Activated CD8-positive, alpha-beta memory T cell treated with anti-CD3 and anti-CD28 coated beads for 48 hours (primary cell): Measurements from ENCODE around the gene CFAP54.

Experiments
- DNase-seq, 3 experiments: peaks; one replicate each; pipeline ENCODE4 v3.0.0-alpha.2; 2020; ENCODE audit warnings: low read depth in 2 of 3, low spot score in 2 of 3

The CFAP54 gene

DNA sequence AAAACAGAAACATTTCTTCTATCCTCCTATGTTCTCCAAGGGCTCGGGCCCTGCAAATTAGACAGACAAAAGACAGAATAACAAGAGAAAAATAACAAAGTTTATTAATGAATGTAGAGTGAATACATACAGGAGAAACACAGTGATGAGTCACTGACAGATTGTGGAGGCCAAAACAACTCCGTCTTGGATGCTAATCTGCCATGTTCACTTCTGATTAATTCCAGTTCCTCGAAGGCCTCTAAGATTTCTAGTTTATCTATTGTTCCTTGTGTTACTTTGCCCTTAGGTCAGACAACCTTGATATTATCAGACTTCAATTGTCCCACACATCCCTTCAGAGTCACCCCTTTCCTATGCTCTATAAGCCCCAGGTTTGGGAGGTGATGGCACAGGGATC, 390.8 kb downstream of the CFAP54 start:
- DNase-seq, result no peak

DNA sequence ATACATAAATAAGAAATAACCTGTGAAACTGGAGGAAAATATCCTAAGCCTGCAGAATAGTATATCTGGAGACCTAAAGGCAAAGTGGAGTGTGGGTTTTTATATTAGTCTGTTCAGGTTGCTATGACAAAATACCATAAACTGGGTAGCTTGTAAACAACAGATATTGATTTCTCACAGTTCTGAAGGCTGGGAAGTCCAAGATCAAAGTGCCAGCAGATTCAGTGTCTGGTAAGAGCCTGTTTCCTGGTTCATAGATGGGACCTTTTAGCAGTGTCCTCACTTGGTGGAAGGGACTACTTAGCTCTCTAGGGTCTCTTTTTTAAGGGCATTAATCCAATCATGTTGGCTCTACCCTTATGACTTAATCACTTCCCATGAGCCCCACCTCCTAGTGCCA, 392.2 kb downstream of the CFAP54 start:
- DNase-seq, result no peak

DNA sequence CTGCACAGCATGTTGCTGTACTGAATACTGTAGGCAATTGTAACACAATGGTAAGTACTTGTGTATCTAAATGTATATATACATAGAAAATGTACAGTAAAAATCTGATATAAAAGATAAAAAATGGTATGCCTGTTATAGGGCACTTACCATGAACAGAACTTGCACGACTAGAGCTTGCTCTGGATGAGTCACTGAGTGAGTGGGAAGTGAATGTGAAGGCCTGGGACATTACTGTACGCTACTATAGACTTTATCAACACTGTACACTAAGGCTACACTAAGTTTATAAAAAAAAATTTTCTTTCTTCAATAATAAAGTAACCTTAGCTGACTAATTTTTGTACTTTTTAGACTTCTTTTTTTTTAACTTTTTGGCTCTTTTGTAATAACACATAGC, 393.5 kb downstream of the CFAP54 start:
- no peak for DNase-seq

DNA sequence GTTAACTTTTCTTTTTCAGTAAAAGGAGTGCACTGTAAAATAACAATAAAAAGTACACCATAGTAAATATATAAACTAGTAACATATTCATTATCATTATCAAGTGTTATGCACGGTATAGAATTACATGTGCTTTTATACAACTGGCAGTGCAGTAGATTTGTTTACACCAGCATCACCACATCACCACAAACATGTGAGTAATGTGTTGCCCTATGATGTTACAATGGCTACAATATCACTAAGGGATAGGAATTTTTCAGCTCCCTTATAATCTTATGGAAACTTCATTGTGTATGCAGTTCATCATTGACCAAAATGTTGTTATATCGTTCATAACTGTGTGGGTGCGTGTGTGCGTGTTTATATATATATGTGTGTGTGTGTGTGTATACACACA, 394.2 kb downstream of the CFAP54 start:
- DNase-seq, result no peak

DNA sequence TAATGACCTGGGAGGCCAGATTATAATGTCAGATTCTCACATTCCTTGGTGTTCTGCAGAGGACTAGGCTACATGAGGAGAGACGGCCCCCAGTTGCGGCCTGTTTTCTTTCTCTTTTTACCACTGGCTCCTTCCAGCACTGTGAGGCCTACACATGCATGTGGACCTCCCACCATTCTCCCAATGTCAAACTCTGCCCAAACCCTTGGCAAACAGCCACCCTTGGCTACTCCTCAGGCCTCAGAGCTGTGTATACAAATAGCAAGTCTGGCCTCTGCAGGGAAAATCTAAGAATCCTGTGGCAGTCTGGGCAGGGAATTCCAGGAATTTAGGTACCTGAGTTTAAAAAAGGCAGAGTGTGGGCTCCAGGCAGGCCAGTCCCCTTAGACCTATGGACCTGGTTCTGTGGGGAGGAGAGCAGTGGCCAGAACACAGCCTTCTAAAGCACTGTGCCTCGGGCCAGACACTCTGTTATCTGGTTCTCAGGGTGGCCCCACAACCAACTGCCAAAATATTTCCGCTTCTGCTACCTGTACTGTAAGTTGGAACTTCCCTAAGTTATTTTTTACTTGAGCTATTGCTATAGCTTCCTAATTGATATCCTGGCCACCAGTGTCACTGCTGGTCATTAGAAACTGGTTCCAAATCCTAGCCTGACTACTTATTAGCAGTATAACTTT, 397.8 kb downstream of the CFAP54 start:
- DNase-seq, result no peak

DNA sequence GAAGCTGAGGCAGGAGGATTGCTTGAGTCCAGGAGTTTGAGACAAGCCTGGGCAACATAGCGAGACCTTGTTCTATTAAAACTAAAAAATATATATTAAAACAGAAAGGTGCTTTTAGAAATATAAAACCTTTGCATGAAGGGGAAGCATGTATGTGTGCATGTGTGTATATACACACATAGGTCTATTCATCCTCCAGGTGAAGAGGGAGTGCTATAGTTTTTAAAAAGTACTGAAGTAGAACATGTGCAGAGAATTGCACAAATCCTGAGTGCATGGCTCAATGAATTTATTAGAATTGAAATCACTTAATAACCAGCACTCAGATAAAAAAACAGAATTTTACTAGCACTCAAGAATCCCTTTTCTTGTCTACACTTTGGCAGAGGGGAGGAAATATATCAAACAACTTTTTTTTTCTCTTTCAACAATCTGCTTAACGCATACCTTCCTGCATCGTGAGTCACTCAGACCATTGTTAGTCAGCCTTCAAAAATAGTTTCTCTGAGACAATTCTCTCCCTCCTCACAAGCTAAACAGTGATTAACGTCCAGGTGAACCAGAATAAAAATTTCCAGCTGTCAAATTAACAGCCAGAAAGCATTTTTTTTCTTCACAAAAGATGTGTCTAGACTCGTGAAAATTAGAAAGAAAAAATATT, 400.0 kb downstream of the CFAP54 start:
- DNase-seq, result no peak

DNA sequence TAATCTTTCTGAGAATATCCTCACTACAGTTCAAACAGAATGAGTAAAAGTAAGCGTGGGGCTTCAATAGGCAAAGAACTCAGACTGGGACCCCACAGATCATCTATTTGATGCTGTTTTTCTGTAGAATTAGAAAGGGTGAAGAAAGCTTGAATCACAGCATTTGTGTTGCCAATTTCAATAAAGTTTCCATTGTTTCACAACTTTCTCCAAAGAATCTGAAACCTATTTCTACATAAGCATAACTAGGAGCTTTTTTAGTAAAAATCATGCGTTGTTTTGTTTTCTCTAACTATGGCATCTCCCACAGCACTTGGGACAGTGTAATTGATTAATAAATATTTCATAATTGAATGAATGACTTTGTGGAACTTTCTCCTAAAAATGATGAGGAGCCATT, 401.0 kb downstream of the CFAP54 start:
- no peak for DNase-seq

DNA sequence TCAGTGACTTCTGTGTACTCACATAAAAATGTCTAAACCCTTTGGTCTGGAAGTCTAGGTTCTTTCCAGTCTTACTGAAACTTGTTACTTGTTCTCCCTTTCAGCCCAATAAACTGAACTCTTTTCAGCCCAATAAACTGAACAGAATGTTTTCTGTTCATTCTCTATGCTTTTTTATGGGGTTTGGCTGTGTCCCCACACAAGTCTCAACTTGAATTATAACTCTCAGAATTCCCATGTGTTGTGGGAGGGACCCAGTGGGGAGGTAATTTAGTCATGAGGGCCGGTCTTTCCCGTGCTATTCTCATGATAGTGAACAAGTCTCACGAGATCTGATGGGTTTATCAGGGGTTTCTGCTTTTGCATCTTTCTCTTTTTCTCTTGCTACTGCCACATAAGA, 402.7 kb downstream of the CFAP54 start:
- no peak for DNase-seq

DNA sequence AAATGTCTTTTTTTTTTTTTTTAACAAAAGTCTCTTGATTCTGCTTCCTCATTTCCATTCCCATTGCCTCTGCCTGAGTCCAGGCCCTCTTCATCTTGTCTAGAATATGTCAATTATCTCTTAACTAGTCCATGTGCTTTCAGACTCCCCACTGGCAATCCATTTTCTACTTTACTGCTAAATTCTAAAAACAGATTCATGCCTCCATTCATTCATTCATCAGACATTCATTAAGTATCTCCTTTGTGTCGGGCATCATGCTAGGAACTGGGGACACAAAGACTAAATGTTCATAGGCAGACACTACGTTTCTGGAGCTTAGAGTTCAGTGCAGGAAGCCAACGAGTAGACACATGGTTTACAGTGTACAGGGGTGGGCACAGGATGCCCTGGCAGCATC, 408.0 kb downstream of the CFAP54 start:
- DNase-seq, result no peak

DNA sequence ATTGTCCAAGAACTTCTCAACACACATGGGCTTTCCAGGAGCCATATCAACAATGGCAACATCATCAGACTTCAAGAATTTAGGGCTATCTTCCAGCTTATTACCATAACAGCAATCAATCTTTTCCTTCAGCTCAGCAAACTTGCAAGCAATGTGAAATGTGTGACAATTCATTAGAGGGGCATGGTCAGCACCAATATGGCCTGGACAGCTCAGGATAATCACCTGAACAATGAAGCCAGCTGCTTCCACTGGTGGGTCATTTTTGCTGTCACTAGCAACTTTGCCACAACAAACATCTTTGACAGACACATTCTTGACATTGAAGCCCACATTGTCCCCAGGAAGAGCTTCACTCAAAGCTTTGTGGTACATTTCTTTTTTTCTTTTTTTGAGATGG, 411.8 kb downstream of the CFAP54 start:
- no peak for DNase-seq

DNA sequence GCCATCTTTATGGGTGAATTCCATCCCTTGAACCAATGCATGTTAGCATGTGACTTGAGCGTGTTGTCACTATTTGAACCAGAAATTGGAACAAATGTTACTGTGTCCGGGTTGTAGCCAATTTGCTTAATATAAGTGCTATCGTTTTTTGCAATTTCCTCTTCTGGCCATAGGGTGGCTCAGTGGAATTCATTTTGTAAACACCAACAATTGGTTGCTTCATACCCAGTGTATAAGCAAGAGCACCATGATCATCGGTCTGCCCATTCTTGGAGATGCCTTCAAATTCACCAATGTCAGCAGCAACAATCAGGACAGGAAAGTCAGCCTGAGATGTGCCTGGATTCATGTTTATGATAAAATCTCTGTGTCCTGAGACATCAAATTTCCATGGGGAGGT, 412.7 kb downstream of the CFAP54 start:
- no peak for DNase-seq

DNA sequence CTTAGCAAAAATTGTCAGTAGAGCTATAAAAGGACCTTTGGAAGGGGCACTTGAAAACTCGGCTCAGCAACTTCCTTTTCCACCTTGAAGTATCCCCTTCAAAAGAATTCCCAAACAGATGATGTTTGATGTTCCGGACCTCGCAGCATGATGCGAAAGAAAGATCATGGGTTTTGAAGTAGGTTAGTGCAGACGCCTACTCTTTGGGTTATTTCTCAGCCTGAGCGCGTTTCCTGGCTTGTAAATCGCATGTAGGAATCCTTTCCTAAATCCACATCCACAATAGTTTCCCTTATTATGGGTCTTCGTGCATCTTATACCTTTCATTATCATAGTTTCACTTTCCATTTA, 417.1 kb downstream of the CFAP54 start:
- no peak for DNase-seq

DNA sequence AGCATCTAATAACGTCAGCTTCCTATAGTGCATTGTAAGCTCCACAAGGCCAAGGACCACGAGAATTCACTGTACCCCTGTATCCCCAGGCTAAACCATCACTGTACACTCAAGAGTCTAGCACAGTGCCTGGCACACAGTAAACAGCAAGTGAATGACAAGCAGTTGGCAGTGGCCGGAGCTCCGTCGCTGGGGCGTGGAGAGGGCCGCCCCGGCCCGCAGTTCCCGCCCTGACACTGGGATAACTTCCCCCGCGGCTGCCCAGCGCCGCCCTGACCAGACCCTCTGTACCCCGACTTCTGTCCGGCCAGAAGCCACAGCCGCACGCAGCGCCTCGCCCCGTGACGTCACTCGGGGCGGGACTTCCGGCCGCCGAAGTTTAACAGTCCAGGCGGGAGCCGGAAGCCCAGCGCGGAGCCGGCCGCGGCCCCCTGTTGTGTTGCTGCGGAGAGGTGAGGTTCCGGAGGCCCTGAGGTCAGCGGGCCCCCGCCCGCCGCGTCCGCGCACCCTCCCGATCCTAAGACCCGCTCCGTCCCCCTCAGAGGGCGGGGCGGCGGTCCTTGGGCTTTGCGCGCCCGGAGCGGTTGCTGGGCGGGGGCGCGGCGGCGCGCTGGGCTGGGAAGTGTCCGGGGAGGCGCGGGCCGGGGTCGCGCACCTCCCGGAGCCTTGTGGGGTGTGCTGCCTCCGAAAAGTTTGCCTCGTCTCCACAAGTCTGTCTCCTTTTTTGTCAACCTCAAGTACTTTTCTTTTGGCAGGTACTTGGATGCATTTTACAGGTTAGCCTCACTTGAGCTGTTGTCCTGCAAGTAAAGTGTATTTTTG, 417.7 kb downstream of the CFAP54 start, which contains the start of gene NEDD1:
Gene NEDD1, plus strand, starts transcription at position 409 of the 822 bp plus-strand sequence. CDS start 2,503 bp downstream, outside the sequence.
- DNase-seq, result peak; percentile 65 to 83 (median 73)

DNA sequence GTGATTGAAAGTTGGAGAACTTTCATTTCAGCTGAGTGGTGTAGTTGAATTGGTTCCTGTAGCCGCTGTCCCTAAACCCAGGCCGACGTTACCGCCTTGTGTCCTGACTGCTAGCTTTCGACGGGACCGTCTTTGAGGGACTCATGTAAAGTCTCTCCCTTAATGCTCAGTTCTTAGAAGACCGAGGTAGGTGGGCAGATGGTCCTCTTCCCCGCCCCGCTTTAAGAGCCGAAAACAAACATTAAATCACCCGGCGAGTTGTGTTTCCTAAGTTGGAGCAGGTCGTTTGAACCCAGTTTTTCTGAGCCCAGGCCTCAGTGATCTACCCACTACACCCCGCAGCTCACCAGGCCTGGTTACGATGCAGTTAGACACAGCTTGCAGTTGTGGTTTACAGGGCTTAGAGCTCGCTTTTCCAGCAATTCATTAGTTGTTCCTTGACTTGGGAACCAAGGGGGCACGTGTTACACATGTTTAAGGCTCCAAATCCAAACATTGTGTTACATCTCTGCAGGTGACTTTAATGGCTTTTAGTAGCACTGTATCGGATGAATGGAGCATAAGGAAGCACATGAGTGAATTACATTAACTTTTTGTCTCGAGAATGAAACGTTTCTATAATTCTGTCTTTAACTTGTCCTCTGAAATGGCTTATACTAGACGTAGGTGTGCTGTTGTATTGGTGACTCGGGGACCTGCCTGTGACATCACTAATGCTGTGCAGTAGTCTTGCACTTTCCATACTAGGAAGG, 418.5 kb downstream of the CFAP54 start:
- no peak for DNase-seq

DNA sequence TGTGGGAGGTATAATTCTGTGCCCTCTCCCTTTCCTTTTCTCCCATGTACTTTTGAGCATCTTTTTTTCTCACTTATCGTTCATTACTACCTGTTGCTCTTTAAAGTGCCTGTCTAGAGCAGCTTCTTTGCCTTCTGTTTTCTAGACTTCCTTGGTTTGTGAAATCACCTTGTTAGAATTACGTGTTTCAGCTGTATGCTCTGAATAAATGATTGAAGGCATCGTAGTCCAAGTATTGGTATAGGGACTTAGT, 419.0 kb downstream of the CFAP54 start:
- no peak for DNase-seq

DNA sequence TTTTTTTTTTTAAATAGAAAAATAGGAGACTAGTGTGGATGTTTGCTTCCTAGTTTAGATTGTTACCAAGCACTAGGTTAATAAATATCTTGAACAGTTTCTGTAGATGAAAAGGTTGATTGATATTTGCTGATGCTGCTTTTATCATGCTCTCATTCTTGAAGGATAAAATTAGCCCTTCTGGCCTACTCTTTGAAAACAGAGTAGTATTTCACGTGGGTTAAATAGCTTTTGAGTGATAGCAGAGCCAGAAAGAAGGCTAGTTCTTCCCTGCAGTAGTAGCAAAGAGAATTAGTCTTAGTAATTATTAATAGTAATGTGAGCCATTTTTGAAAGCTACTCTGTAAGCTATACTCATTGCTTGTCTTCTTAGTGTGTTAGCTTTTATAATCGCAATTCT, 422.9 kb downstream of the CFAP54 start:
- DNase-seq, result no peak

DNA sequence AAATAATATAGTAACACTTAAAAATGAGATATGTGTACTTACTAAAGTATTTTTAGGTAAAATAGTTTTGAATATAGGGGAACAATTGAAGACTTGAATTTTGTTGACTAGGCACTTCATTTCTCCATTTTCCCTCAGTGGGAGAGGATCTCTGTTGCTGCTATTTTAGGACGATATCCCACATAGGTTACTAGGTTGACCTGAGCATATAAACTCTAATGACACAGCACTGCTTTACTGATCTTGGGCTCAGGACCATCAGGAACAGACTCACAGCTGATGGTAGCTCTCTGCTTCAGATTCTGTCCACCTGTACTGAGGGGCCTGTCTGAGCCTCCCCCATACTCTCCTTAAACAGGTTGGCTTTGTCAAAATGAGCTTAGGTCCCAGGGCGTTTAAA, 423.6 kb downstream of the CFAP54 start:
- no peak for DNase-seq

DNA sequence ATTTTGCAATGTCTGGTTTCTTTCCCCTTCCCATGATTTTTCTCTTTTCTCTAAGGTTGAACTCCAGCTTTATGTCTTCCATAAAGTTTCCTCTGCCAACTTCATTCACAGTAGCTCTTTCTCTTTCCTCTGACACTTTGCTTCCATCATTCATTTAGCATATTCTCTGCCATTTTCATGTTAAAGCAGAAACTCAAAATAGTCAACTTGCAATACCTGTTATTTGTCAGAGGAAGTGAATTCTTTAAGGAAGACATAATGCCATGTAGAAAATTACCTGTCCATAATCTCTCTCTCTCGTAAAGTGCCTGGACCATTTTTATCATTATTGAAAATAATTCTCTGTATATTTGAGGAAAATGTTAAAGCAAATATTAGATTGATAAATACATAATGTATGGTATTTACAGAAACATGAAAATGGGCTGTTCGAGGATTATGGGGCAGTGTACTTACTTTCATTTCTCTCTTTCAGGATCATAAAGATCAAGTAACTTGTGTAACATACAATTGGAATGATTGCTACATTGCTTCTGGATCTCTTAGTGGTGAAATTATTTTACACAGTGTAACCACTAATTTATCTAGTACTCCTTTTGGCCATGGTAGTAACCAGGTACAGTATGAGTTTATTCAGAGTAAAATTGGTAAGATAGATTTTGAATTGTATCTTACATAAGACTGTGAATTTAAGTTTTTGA, 430.3 kb downstream of the CFAP54 start:
- DNase-seq, result no peak
